GM23338 (cell line): Measurements from ENCODE around the gene LIX1L. TPM values are rescaled to one million over a fixed set of nuclear protein-coding genes. Genes with fewer than 3 reads are reported as not detected.
A peak's percentile ranks its signal among the peaks of the same experiment; 100 is the strongest.

Experiments
- ATAC-seq: fragments of 200-7000 bp; cut with Tn5 transposase; 3 replicates; pipeline ENCODE4 v1.9.1; 2020
- DNase-seq: peaks from one replicate; pipeline ENCODE4 v3.0.0-alpha.2; 2015; ENCODE audit warnings: low spot score
- H2AFZ ChIP-seq: fragments of 200-600 bp; sonication (generic); 2 replicates; pipeline ENCODE4 v1.8.0; 2016; ENCODE audit warnings: antibody characterized with exemption, mild to moderate bottlenecking, moderate library complexity
- H3F3A ChIP-seq: fragments of 200-600 bp; sonication (generic); replicated peaks from 2 replicates; pipeline ENCODE4 v1.8.0; 2017; ENCODE audit warnings: antibody characterized with exemption, mixed run types, low read depth
- H3K27ac ChIP-seq: fragments of 200-600 bp; sonication (generic); 2 replicates; pipeline ENCODE4 v1.6.1; 2016; ENCODE audit warnings: low read depth
- H3K27me3 ChIP-seq: fragments of 200-600 bp; sonication (generic); 2 replicates; pipeline ENCODE4 v1.8.0; 2016; ENCODE audit warnings: mild to moderate bottlenecking, mixed run types, moderate library complexity; ENCODE audit not compliant: insufficient read depth
- H3K36me3 ChIP-seq: fragments of 200-600 bp; sonication (generic); 2 replicates; pipeline ENCODE4 v1.8.0; 2016; ENCODE audit warnings: mild to moderate bottlenecking; ENCODE audit not compliant: insufficient read depth
- H3K4me1 ChIP-seq: fragments of 200-600 bp; sonication (generic); 2 replicates; pipeline ENCODE4 v1.8.0; 2016; ENCODE audit warnings: mild to moderate bottlenecking, moderate library complexity; ENCODE audit not compliant: insufficient read depth
- H3K4me2 ChIP-seq: fragments of 200-600 bp; sonication (generic); 2 replicates; pipeline ENCODE4 v1.7.1; 2017; ENCODE audit warnings: mixed run types
- H3K4me3 ChIP-seq: fragments of 200-600 bp; sonication (generic); 2 replicates; pipeline ENCODE4 v1.6.1; 2016; ENCODE audit warnings: mixed run types
- H3K79me2 ChIP-seq: fragments of 200-600 bp; sonication (generic); replicated peaks from 2 replicates; pipeline ENCODE4 v1.8.0; 2017; ENCODE audit warnings: mild to moderate bottlenecking; ENCODE audit not compliant: insufficient read depth
- H3K9me2 ChIP-seq: fragments of 200-600 bp; sonication (generic); 2 replicates; pipeline ENCODE4 v1.8.0; 2017; ENCODE audit not compliant: insufficient read depth
- H4K20me1 ChIP-seq: fragments of 200-600 bp; sonication (generic); replicated peaks from 2 replicates; pipeline ENCODE4 v1.8.0; 2017; ENCODE audit warnings: mild to moderate bottlenecking; ENCODE audit not compliant: insufficient read depth
- H3K27ac Mint-ChIP-seq: 2 replicates; pipeline ENCODE4 v1.8.0; 2020; ENCODE audit warnings: inconsistent platforms, mild to moderate bottlenecking, moderate library complexity, mixed read lengths
- H3K27me3 Mint-ChIP-seq: 3 replicates; pipeline ENCODE4 v1.8.0; 2022; ENCODE audit warnings: low read depth, mild to moderate bottlenecking, moderate library complexity, mixed read lengths, inconsistent platforms; ENCODE audit not compliant: insufficient read depth, poor library complexity
- H3K36me3 Mint-ChIP-seq: 3 replicates; pipeline ENCODE4 v1.8.0; 2021; ENCODE audit warnings: low read depth, mild to moderate bottlenecking, inconsistent platforms, moderate library complexity, mixed read lengths
- H3K4me1 Mint-ChIP-seq: 3 replicates; pipeline ENCODE4 v1.8.0; 2020; ENCODE audit warnings: mild to moderate bottlenecking, inconsistent platforms, mixed read lengths
- H3K4me3 Mint-ChIP-seq: 3 replicates; pipeline ENCODE4 v1.8.0; 2021; ENCODE audit warnings: moderate library complexity, mild to moderate bottlenecking, inconsistent platforms, mixed read lengths
- H3K9me3 Mint-ChIP-seq: 3 replicates; pipeline ENCODE4 v1.8.0; 2020; ENCODE audit warnings: moderate library complexity, mild to moderate bottlenecking, inconsistent platforms, mixed read lengths
- CREB1 ChIP-seq: fragments of 250-450 bp; sonication (Bioruptor Pico); IDR thresholded peaks from 2 replicates; pipeline ENCODE4 v1.5.0; 2020; ENCODE audit warnings: low read depth, mild to moderate bottlenecking, moderate library complexity
- EZH2 ChIP-seq: fragments of 200-600 bp; sonication (generic); IDR thresholded peaks from one replicate; pipeline ENCODE4 v1.8.0; 2017; ENCODE audit warnings: antibody characterized with exemption, mild to moderate bottlenecking, low read depth; ENCODE audit not compliant: unreplicated experiment
- JUNB ChIP-seq: IDR thresholded peaks from one replicate; pipeline ENCODE4 v1.6.1; 2016; ENCODE audit warnings: antibody characterized with exemption; ENCODE audit not compliant: unreplicated experiment
- NANOG ChIP-seq: IDR thresholded peaks from 2 replicates; pipeline ENCODE4 v1.6.1; 2016; ENCODE audit warnings: antibody characterized with exemption, borderline replicate concordance
- REST ChIP-seq: IDR thresholded peaks from one replicate; pipeline ENCODE4 v1.6.1; 2018; ENCODE audit warnings: antibody characterized with exemption; ENCODE audit not compliant: unreplicated experiment
- ZNF331 ChIP-seq: fragments of 250-450 bp; sonication (Bioruptor Pico); IDR thresholded peaks from 2 replicates; pipeline ENCODE4 v1.5.0; 2020; ENCODE audit warnings: low read depth, mild to moderate bottlenecking, moderate library complexity
- ZNF462 ChIP-seq: fragments of 250-450 bp; sonication (Bioruptor Pico); IDR thresholded peaks from 2 replicates; pipeline ENCODE4 v1.5.0; 2020; ENCODE audit warnings: mild to moderate bottlenecking, moderate library complexity
- polyA plus RNA-seq: library from polyadenylated mRNA; unstranded; fragments of >200 nt; fragmentation: Nextera tagmentation; extraction: Ambion mirVana; gene quantifications from 2 replicates; pipeline ENCODE4 v1.2.1, GENCODE V29; 2016
- total RNA-seq: library from RNA; depleted of rRNA; stranded (reverse); fragments of >200 nt; shearing (Covaris generic); gene quantifications from 2 replicates; pipeline ENCODE4 v1.2.3, GENCODE V29; 2014

The LIX1L gene
- total and polyA plus RNA-seq, 2 experiments from 2014 or later, result 0.76 to 2.6 TPM

- H3K4me1 ChIP-seq, result peaks cover 23% of the 10 kb centered on the region
- H3K4me2 ChIP-seq, result peak overlapping the region; percentile 16; the same call in 1 of the 2 replicates
- H3K36me3 ChIP-seq, result no peaks in the 10 kb centered on the region
- DNase-seq, result no peak
- Mint-ChIP-seq H3K36me3 (no peaks in the 10 kb centered on the region), H3K27ac (no peak overlapping the region), H3K4me3 (no peak overlapping the region), H3K9me3 (no peaks in the 10 kb centered on the region), H3K4me1 (peaks cover 19% of the 10 kb centered on the region), H3K27me3 (peaks cover 4% of the 10 kb centered on the region)
- H3K4me3 ChIP-seq, result no peak overlapping the region
- H2AFZ ChIP-seq, result no peak overlapping the region
- H3F3A ChIP-seq, result no peaks in the 10 kb centered on the region
- no peaks in the 10 kb centered on the region for H3K9me2 ChIP-seq
- ATAC-seq, result no peak
- no peaks in the 10 kb centered on the region for H3K79me2 ChIP-seq
- no peaks in the 10 kb centered on the region for H3K27me3 ChIP-seq
- no peak overlapping the region for H3K27ac ChIP-seq
- H4K20me1 ChIP-seq, result no peaks in the 10 kb centered on the region
- no peak for TF ChIP-seq EZH2
- TF ChIP-seq JUNB, result no peak
- no peak for TF ChIP-seq REST
- no peak for TF ChIP-seq CREB1 (CRISPR knock-in tag)
These were observed 22.7 kb upstream of the LIX1L start for GRCh38 chr1:145980457-145980994.

- Histone ChIP-seq H3K27me3 (no peaks in the 10 kb centered on the region), H3K36me3 (no peaks in the 10 kb centered on the region), H3K4me3 (peak overlapping the region; percentile 8; the same call in 1 of the 2 replicates), H4K20me1 (no peaks in the 10 kb centered on the region), H3K79me2 (no peaks in the 10 kb centered on the region), H2AFZ (no peak overlapping the region), H3K4me2 (peak overlapping the region; percentile 16), H3K9me2 (no peaks in the 10 kb centered on the region), H3F3A (no peaks in the 10 kb centered on the region), H3K4me1 (peaks cover 17% of the 10 kb centered on the region), H3K27ac (peak overlapping the region; percentile 61)
- no peak for ATAC-seq
- TF ChIP-seq ZNF331 (CRISPR knock-in tag), result no peak
- no peak for TF ChIP-seq ZNF462 (CRISPR knock-in tag)
- no peak for TF ChIP-seq NANOG
- Mint-ChIP-seq H3K4me1 (peaks cover 12% of the 10 kb centered on the region), H3K36me3 (no peaks in the 10 kb centered on the region), H3K4me3 (no peak overlapping the region), H3K27ac (no peak overlapping the region), H3K9me3 (no peaks in the 10 kb centered on the region), H3K27me3 (peaks cover 2% of the 10 kb centered on the region)
- no peak for DNase-seq
These were observed 22.1 kb upstream of the LIX1L start for GRCh38 chr1:145979746-145980456.
